ENCODE data around the gene CD300LF. TPM values are rescaled to one million over a fixed set of nuclear protein-coding genes. Genes with fewer than 3 reads are reported as not detected.

Gene CD300LF
- not detected for total RNA-seq

DNA sequence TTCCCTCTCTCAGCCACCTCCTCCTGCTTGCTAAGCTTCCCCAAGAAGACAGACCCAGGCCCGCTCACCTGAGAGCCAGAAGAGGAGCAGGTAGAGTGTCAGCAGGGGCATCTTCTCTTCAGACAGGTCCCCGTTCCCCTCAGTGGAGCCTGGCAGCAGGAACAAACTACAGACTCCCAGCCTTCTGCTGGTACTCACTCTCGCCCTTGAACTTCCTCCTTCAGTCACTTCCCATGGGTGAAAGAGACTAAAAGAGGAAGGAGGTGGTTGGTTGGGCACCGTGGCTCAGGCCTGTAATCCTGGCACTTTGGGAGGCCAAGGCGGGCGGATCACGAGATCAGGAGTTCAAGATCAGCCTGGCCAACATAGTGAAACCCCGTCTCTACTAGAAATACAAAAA lies at the start of gene CD300LF:
Gene CD300LF (minus strand): TSS at position 168 of the 400 bp plus-strand sequence. CDS start 57 bp downstream, at position 111.
- Mint-ChIP-seq H3K4me1 (peaks cover 4% of the 10 kb centered on the region), H3K36me3 (ENCODE audit: low read depth) (no peaks in the 10 kb centered on the region), H3K27ac (peak within 1 kb of the TSS; percentile 7), H3K27me3 (peaks cover 11% of the 10 kb centered on the region), H3K9me3 (no peaks in the 10 kb centered on the region), H3K4me3 (no peak within 1 kb of the TSS)
- no peak for ATAC-seq (replicated peaks)

GRCh38 chr17:74761931-74762330 lies 49.2 kb upstream of the CD300LF start:
- Mint-ChIP-seq H3K4me3 (no peak overlapping the region), H3K36me3 (ENCODE audit: low read depth) (peaks cover 32% of the 10 kb centered on the region), H3K27me3 (no peaks in the 10 kb centered on the region), H3K4me1 (peaks cover 23% of the 10 kb centered on the region), H3K27ac (no peak overlapping the region), H3K9me3 (no peaks in the 10 kb centered on the region)
- ATAC-seq (replicated peaks), result no peak

DNA sequence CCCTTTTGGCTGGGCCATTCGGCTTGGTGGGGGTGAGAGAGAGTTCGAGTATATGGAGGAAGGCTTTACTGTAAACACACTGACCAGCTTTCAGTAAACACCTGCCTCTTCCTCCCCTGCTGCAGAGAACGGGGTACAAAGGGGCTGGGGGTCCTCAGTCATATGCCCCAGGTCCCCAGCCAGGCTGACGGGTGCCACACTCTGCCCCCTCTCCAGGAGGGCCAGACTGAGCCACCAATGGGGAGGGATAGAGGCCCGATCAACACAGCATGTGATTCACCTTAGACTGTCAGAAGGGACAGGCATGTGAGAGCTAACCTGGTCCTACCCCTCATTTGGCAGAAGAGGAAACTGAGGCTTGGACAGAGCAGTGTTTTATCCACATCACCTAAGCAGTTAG lies 48.7 kb upstream of the CD300LF start:
- H3K27ac Mint-ChIP-seq, result peak overlapping the region; percentile 48
- H3K36me3 Mint-ChIP-seq (ENCODE audit: low read depth), result peaks cover 27% of the 10 kb centered on the region
- peaks cover 23% of the 10 kb centered on the region for H3K4me1 Mint-ChIP-seq
- no peaks in the 10 kb centered on the region for H3K27me3 Mint-ChIP-seq
- H3K4me3 Mint-ChIP-seq, result no peak overlapping the region
- no peaks in the 10 kb centered on the region for H3K9me3 Mint-ChIP-seq
- no peak for ATAC-seq (replicated peaks)

- Mint-ChIP-seq H3K36me3 (ENCODE audit: low read depth) (peaks cover 19% of the 10 kb centered on the region), H3K9me3 (no peaks in the 10 kb centered on the region), H3K27ac (peak overlapping the region; percentile 48), H3K4me1 (peaks cover 24% of the 10 kb centered on the region), H3K27me3 (no peaks in the 10 kb centered on the region), H3K4me3 (no peak overlapping the region)
- no peak for ATAC-seq (replicated peaks)
Observed at GRCh38 chr17:74760404-74761105, 47.8 kb upstream of the CD300LF start.

- Mint-ChIP-seq H3K27me3 (no peaks in the 10 kb centered on the region), H3K4me3 (peak overlapping the region; percentile 74), H3K4me1 (peaks cover 30% of the 10 kb centered on the region), H3K9me3 (no peaks in the 10 kb centered on the region), H3K36me3 (ENCODE audit: low read depth) (peaks cover 19% of the 10 kb centered on the region), H3K27ac (peak overlapping the region; percentile 83)
- no peak for ATAC-seq (replicated peaks)
Observed at GRCh38 chr17:74759941-74760340, 47.2 kb upstream of the CD300LF start.

DNA sequence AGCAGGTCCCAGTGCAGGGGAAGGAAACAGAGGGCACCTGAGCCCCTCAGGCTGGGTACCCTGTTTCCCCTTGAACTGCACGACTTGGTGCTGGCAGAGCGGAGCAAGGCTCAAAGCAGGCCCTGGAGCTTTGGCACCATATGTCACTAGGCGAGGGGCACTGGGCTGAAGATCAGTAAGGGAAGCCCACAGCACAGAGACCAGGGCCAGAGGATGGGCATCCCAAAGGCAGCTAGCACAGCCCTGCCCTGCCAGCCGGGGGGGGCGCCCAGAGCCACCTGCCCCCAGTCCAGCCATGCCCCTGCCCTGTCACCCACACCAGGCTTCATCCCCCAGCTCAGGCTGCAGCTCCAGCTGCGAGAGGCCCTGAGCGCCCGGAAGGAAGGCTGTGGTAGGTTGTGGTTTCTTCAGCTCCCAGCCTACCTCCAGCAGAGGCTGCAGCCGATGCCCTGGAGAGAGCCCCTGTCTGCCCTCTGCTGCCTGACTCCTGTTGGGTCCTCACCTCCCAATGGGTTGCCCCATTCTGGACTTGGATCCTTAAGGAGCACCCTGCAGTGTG lies 46.6 kb upstream of the CD300LF start:
- Mint-ChIP-seq H3K27me3 (no peaks in the 10 kb centered on the region), H3K9me3 (no peaks in the 10 kb centered on the region), H3K36me3 (ENCODE audit: low read depth) (peaks cover 20% of the 10 kb centered on the region), H3K4me1 (peaks cover 31% of the 10 kb centered on the region), H3K4me3 (peak overlapping the region; percentile 74), H3K27ac (peak overlapping the region; percentile 83)
- peak; percentile 82 for ATAC-seq (replicated peaks)

DNA sequence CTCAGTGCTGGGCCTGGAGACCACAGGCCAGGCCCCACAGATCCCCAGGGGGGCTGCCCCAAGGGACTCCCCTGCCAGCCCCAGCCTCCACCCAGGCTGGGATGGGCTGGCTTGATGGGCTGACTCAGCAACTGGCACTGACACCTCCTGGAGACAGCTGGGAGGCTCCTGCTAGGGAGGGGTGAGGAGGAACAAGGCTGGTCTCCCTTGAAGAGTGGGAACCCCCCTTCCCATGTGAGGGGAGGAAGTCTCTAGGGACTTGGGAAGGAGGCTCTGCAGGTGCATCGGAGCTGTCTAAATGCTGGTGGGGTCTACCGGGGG lies 46.1 kb upstream of the CD300LF start:
- Mint-ChIP-seq H3K27me3 (no peaks in the 10 kb centered on the region), H3K4me1 (peaks cover 31% of the 10 kb centered on the region), H3K36me3 (ENCODE audit: low read depth) (peaks cover 25% of the 10 kb centered on the region), H3K27ac (peak overlapping the region; percentile 83), H3K4me3 (peak overlapping the region; percentile 74), H3K9me3 (no peaks in the 10 kb centered on the region)
- peak; percentile 50 for ATAC-seq (replicated peaks)

- H3K36me3 Mint-ChIP-seq (ENCODE audit: low read depth), result peaks cover 31% of the 10 kb centered on the region
- H3K9me3 Mint-ChIP-seq, result no peaks in the 10 kb centered on the region
- H3K27me3 Mint-ChIP-seq, result no peaks in the 10 kb centered on the region
- ATAC-seq (replicated peaks), result no peak
- peak overlapping the region; percentile 74 for H3K4me3 Mint-ChIP-seq
- H3K27ac Mint-ChIP-seq, result peak overlapping the region; percentile 83
- H3K4me1 Mint-ChIP-seq, result peaks cover 31% of the 10 kb centered on the region
Observed at GRCh38 chr17:74757931-74758847, 45.5 kb upstream of the CD300LF start.

DNA sequence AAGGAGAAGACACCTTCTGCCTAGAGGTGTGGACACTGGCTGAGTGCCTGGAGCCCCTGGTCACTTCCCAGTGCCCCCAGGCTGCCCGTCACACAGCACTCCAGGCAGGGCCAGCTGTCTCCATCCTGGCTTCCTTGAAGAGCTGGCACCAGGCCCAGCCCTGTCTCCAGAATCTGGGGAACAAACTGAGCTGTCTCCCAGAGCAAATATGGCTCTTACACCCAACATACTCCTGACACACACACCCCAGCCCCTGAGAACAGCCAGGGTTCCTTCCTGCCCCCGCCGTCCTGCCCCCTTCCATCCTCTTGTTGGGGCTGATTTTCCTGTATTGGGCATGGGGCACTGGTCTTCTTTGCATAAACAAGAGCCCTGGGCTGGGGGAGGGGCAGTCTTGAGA lies 44.8 kb upstream of the CD300LF start:
- no peak for ATAC-seq (replicated peaks)
- Mint-ChIP-seq H3K27ac (peak overlapping the region; percentile 83), H3K36me3 (ENCODE audit: low read depth) (peaks cover 31% of the 10 kb centered on the region), H3K27me3 (no peaks in the 10 kb centered on the region), H3K4me1 (peaks cover 37% of the 10 kb centered on the region), H3K4me3 (peak overlapping the region; percentile 74), H3K9me3 (no peaks in the 10 kb centered on the region)

DNA sequence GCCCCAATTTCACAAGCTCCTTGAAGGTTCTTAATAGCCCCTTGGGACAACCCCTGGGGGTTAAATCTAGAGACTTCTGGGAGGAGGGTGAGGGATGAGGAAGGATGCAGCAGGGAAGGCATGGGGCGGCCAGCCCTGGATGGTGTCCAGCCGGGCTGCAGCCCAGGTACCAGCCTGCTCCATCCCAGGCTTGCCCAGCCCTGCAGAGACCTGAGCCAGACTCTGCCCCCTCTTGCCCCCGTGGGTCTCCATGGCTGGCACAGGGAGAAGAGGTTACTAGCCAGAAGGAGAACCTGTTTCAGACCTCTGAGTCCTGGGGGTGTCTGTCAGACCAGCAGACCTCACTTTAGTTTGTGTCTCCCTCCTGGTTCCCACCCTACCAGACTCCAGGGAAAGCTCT lies 44.2 kb upstream of the CD300LF start:
- H3K9me3 Mint-ChIP-seq, result no peaks in the 10 kb centered on the region
- H3K27me3 Mint-ChIP-seq, result no peaks in the 10 kb centered on the region
- H3K27ac Mint-ChIP-seq, result peak overlapping the region; percentile 83
- peaks cover 37% of the 10 kb centered on the region for H3K36me3 Mint-ChIP-seq (ENCODE audit: low read depth)
- H3K4me1 Mint-ChIP-seq, result peaks cover 41% of the 10 kb centered on the region
- H3K4me3 Mint-ChIP-seq, result peak overlapping the region; percentile 74
- no peak for ATAC-seq (replicated peaks)

GRCh38 chr17:74755533-74755932 lies 42.8 kb upstream of the CD300LF start:
- H3K27ac Mint-ChIP-seq, result peak overlapping the region; percentile 25
- peaks cover 41% of the 10 kb centered on the region for H3K4me1 Mint-ChIP-seq

DNA sequence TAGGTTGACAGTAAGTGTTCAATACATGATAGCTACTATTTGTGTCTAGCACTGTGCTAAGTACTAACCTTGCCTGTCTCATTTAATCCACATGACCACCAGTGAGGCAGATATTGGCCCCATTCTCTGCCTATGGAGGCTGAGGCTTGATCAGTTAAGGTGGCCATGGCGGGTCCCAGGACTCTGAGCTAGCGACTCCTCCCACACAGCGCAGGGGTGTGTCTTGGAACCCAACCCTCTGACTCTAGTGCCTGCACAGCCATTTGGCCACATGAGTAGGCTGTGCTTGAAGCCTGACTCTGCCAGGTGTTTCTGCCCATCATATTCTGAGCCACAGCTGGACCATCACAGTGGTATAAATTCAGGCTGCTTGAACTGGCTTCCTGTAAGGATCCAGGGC lies 42.1 kb upstream of the CD300LF start:
- H3K9me3 Mint-ChIP-seq, result no peaks in the 10 kb centered on the region
- ATAC-seq (replicated peaks), result no peak
- H3K36me3 Mint-ChIP-seq (ENCODE audit: low read depth), result peaks cover 57% of the 10 kb centered on the region
- peaks cover 41% of the 10 kb centered on the region for H3K4me1 Mint-ChIP-seq
- peak overlapping the region; percentile 25 for H3K27ac Mint-ChIP-seq
- peak overlapping the region; percentile 100 for H3K4me3 Mint-ChIP-seq
- H3K27me3 Mint-ChIP-seq, result no peaks in the 10 kb centered on the region

More at GRCh38 chr17:74755533-74755932, 42.8 kb upstream of the CD300LF start:
- no peak for ATAC-seq (replicated peaks)
- no peaks in the 10 kb centered on the region for H3K9me3 Mint-ChIP-seq
- H3K36me3 Mint-ChIP-seq (ENCODE audit: low read depth), result peaks cover 50% of the 10 kb centered on the region
- no peaks in the 10 kb centered on the region for H3K27me3 Mint-ChIP-seq
- peak overlapping the region; percentile 100 for H3K4me3 Mint-ChIP-seq

DNA sequence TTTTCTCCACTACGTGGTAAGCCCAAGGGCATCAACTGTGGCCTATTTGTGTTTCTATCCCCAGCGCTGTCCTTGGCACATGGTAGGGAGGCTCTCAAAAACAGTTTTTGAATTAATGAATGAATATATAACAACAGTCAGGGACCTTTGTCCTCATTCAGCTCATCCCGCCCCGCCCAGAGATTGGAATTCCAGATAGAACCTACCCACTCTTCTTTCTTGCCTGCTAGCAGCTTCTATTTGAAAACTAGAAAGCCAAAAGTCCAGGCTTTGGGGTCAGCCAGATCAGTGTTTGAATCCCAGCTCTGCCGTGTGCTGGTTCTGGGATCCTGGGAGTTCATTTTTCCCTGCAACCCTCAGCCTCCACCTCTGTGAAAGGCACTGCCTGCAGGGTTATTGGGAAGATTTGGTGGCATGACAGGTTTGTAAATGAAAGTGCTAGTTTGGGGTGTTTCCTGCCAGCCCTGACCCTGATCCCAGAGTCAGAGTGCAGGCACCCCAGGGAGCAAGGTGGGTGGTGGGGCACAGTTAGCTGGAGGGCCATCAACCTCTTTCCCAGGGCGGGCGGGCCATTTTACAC lies 40.2 kb upstream of the CD300LF start:
- Mint-ChIP-seq H3K4me3 (peak overlapping the region; percentile 100), H3K27me3 (no peaks in the 10 kb centered on the region), H3K27ac (peak overlapping the region; percentile 98), H3K9me3 (no peaks in the 10 kb centered on the region), H3K4me1 (peaks cover 23% of the 10 kb centered on the region), H3K36me3 (ENCODE audit: low read depth) (peaks cover 63% of the 10 kb centered on the region)
- no peak for ATAC-seq (replicated peaks)

GRCh38 chr17:74752415-74752814 lies 39.7 kb upstream of the CD300LF start:
- H3K9me3 Mint-ChIP-seq, result no peaks in the 10 kb centered on the region
- ATAC-seq (replicated peaks), result no peak
- peak overlapping the region; percentile 100 for H3K4me3 Mint-ChIP-seq
- H3K36me3 Mint-ChIP-seq (ENCODE audit: low read depth), result peaks cover 63% of the 10 kb centered on the region
- no peaks in the 10 kb centered on the region for H3K27me3 Mint-ChIP-seq
- H3K27ac Mint-ChIP-seq, result peak overlapping the region; percentile 98
- peaks cover 18% of the 10 kb centered on the region for H3K4me1 Mint-ChIP-seq
